ENCODE measurements around the gene CEP128.

CEP128 gene

GRCh38 chr14:80847070-80847469, 94.5 kb downstream of the CEP128 start:
- no peak overlapping the region for H3K4me3 ChIP-seq (ENCODE audit: low read depth, low read length)
- TF ChIP-seq, protein P1, sequence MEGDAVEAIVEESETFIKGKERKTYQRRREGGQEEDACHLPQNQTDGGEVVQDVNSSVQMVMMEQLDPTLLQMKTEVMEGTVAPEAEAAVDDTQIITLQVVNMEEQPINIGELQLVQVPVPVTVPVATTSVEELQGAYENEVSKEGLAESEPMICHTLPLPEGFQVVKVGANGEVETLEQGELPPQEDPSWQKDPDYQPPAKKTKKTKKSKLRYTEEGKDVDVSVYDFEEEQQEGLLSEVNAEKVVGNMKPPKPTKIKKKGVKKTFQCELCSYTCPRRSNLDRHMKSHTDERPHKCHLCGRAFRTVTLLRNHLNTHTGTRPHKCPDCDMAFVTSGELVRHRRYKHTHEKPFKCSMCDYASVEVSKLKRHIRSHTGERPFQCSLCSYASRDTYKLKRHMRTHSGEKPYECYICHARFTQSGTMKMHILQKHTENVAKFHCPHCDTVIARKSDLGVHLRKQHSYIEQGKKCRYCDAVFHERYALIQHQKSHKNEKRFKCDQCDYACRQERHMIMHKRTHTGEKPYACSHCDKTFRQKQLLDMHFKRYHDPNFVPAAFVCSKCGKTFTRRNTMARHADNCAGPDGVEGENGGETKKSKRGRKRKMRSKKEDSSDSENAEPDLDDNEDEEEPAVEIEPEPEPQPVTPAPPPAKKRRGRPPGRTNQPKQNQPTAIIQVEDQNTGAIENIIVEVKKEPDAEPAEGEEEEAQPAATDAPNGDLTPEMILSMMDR (IDR thresholded peaks at IDR 0.05; ENCODE audit: low read depth, low read length, missing control alignments) = no peak
- in situ Hi-C loops (cut with HindIII; ENCODE audit: low sequenced_read_pairs) = no loop called here
- DNase-seq (ENCODE audit: low read depth) = no peak

- in situ Hi-C loops (cut with HindIII; ENCODE audit: low sequenced_read_pairs) = no loop called here
- no peak overlapping the region for H3K4me3 ChIP-seq (ENCODE audit: low read depth, low read length)
- TF ChIP-seq, protein P1 (IDR thresholded peaks at IDR 0.05; ENCODE audit: low read depth, low read length, missing control alignments) = no peak
- no peak for DNase-seq (ENCODE audit: low read depth)
Measured at GRCh38 chr14:80845856-80846255, 95.7 kb downstream of the CEP128 start.

- H3K4me3 ChIP-seq (ENCODE audit: low read depth, low read length) = no peak overlapping the region
- in situ Hi-C loops (cut with HindIII; ENCODE audit: low sequenced_read_pairs) = no loop called here
- TF ChIP-seq, protein P1 (IDR thresholded peaks at IDR 0.05; ENCODE audit: low read depth, low read length, missing control alignments) = no peak
- no peak for DNase-seq (ENCODE audit: low read depth)
Measured at GRCh38 chr14:80844872-80845271, 96.7 kb downstream of the CEP128 start.

- no peak for DNase-seq (ENCODE audit: low read depth)
- TF ChIP-seq, protein P1 (IDR thresholded peaks at IDR 0.05; ENCODE audit: low read depth, low read length, missing control alignments) = no peak
- no peak overlapping the region for H3K4me3 ChIP-seq (ENCODE audit: low read depth, low read length)
- in situ Hi-C loops (cut with HindIII; ENCODE audit: low sequenced_read_pairs) = no loop called here
Measured at GRCh38 chr14:80839743-80840142, 101.8 kb downstream of the CEP128 start.

DNA sequence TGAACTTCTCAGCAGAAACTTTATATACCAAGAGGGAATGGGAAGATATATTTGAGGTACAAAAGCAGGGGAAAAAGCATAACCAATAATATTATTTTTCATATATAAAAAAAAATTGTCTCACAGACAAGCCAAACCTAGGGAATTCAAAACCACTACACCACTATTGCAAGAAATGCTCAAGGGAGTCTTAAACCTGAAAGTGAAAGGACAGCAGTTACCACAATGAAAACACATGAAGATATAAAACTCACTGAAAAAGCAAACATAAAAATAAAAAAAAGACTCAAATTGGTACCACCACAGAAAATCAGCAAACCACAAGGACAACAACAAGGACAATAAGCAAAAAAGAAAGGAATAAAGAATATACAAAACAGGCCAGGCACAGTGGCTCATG, 131.9 kb downstream of the CEP128 start:
- no peak overlapping the region for H3K4me3 ChIP-seq (ENCODE audit: low read depth, low read length)
- in situ Hi-C loops (cut with HindIII; ENCODE audit: low sequenced_read_pairs) = no loop called here
- DNase-seq (ENCODE audit: low read depth) = no peak
- TF ChIP-seq, protein P1 (IDR thresholded peaks at IDR 0.05; ENCODE audit: low read depth, low read length, missing control alignments) = no peak

- DNase-seq (ENCODE audit: low read depth) = no peak
- in situ Hi-C loops (cut with HindIII; ENCODE audit: low sequenced_read_pairs) = no loop called here
Measured at GRCh38 chr14:80805136-80805535, 136.4 kb downstream of the CEP128 start.

More at GRCh38 chr14:80805136-80805535, 136.4 kb downstream of the CEP128 start:
- TF ChIP-seq, protein P1 (IDR thresholded peaks at IDR 0.05; ENCODE audit: low read depth, low read length, missing control alignments) = no peak
- H3K4me3 ChIP-seq (ENCODE audit: low read depth, low read length) = no peak overlapping the region

All from astrocyte of the cerebellum (primary cell).